Activated T-cell treated with anti-CD3 and anti-CD28 coated beads for 48 hours (primary cell): Measurements from ENCODE around the gene MPZL3.

Experiments
- DNase-seq: peaks from one replicate; pipeline ENCODE4 v3.0.0-alpha.2; 2020; ENCODE audit warnings: low read depth

MPZL3 gene

DNA sequence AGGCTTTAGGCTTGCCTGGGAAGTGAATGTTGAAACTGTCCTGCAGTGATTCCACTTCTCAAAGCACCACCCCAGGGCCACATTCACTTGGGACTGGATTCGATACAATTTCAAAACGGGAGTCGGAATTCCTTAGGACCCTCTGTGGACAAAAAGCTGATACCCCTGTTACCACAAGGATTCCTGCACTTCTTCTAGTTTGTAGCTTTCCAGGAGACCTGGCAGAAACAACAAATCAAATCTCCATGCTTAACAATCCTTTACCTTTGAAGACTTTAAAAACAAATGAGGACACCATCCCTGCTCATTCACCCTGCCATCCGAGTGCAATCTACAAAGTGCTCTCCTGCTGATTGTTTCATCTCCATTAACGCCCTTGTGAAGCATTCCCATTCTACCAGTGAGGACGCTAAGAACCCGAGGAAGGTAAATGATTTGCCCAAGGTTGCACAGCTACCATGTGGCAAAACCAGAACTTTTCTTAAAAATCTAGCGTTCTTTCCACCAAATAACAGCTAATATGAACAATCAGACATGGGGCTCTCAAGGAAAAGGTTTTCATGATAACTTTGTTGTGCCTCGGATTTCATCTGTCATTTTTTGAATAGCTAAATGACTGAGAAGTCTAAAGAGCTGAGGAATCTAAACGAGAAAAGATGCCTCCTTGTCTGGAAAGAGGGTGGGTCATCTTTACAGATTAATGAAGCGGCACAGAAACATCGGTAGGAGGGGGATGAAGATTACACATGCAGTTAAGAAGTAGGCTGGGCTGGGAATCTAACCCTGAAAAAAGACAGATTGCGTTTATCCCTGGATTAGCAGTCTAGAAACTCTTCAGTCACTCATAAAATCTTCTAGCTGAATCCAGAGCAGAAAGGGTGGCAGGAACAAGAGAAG lies 12.7 kb upstream of the MPZL3 start:
- no peak for DNase-seq

DNA sequence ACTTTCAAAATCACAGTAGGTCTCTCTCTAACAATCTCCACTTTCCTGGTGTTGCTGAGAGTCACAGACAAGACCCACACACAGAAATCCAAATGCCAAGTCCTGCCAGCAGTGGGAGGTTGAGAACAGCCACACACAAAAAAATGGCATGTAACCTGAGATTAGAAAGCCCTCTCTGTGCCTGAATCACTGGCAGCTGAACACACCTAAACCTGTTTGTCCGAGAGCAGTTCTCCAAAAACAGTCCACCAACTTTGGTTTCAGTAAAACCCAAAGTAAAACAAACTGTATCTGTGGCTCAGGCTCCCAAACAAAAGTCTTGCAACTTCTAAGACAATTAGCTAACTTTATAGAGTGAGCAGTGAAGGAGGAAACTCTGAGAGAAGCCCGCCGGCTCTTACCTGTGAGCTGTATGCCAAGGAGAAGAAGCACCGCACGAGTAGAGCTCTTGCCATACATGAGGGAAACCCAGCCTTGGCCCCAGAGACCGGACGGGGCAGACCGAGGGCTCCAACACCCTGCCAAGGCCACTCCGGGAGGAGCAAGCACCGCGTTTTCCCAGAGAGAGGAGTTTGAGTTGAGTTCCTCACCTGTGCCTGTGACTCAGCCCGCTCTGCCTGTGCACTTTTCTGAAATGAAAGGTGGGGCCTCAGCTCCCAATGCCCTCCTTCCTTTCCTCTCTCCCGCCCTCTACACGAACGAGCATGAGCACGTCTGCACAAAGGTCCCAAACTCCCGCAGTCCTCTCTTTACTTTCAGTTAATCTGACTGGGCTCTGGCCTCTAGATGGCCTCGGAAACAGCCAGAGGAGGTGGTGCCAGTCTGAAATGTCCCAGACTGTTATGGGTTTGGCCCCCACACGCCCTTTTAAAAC lies 11.8 kb upstream of the MPZL3 start, which contains the start of gene MPZL2:
Gene MPZL2, minus strand, starts transcription at position 603 of the 874 bp plus-strand sequence. Its CDS starts 144 bp downstream, at position 459.
- DNase-seq: no peak

GRCh38 chr11:118263112-118263511 lies 10.9 kb upstream of the MPZL3 start:
- no peak for DNase-seq

DNA sequence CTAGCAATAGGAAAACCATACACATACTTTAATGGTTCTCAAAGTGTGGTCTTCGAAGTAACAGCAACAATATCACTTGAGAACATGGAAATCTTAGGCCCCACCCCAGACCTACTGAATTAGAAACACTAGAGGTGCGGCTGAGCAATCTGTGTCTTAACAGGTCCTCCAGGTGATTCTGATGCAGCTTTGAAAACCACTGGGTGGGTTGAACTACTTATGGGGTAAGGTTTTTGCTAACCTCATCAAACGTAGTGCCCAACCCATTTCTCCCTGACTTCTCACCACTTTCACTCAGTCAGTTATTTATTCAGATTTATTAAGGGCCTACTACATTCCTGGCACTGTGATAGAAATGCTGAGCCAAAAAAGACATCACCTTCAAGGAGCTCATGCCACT lies 8.2 kb upstream of the MPZL3 start:
- DNase-seq: no peak

- DNase-seq: no peak
Observed at GRCh38 chr11:118259138-118259537, 7.0 kb upstream of the MPZL3 start.

- no peak for DNase-seq
Observed at GRCh38 chr11:118258410-118258809, 6.2 kb upstream of the MPZL3 start.

GRCh38 chr11:118252688-118253087 lies 523 bp upstream of the MPZL3 start:
- no peak for DNase-seq

GRCh38 chr11:118247041-118247440 lies 5.1 kb downstream of the MPZL3 start:
- no peak for DNase-seq

DNA sequence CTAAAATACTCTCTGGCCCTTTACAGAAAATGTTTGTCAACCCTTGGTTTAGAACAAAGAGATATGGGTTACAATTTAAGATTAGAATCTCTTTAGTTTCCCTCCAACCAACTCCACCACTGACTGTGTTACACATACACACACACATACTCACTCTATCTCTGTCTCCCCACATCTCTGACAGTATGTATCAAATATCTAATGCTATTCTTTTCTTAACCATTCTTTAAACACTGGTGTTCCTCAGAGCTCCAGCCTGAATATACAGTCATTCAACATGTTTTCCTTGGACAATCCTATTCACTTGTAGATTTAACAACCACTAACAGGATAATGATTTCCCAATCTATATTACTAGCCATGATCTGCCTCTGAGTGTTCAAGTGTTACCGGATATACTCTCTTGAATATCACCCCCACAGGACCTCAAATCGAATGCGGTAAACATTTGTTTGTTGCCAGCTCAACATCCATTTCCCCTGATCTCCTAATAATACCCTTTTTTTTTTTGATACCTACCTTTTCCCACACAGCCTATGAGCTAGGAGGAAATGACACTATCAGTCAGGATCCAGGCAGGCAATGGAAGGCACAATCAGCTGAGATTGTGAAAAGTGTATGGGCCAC lies 6.1 kb downstream of the MPZL3 start:
- no peak for DNase-seq

DNA sequence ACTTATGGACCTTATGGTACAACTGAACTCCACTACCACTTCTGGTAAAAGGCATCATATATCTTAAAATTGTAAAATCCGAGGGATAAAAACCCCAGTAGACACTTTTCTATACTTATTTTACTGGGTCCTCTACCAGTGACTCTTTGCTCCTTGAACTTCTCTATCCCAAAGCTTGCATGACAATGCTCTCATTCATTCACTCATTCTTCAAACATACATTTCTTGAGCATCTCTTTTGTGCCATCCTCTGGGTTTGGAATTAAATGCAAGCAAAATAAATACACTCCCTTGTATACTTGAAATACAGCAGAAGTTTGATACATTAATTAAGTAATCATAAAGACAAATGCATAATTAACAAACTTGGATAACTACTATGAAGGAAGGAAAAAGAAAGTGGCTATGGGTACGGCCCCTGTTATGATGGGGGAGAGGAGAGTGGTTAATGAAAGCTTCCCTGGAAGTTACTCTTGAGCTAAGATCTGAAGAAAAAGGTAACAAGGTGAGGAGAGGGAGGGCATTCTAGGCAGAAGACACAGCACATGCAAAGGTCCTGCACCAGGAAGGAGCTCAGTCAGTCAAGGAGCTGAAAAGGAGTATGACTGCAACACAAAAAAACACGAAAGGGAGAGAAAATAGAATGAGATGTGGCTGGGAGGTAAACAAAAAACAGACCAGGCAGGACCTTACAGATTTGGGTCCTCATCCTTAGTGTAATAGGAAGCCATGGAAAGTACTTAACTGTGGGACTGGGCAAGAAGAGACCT lies 8.0 kb downstream of the MPZL3 start:
- DNase-seq: no peak

GRCh38 chr11:118243161-118243560 lies 9.0 kb downstream of the MPZL3 start:
- DNase-seq: no peak

GRCh38 chr11:118241764-118242098 lies 10.4 kb downstream of the MPZL3 start:
- no peak for DNase-seq

- no peak for DNase-seq
Observed at GRCh38 chr11:118240999-118241763, 11.0 kb downstream of the MPZL3 start.

DNA sequence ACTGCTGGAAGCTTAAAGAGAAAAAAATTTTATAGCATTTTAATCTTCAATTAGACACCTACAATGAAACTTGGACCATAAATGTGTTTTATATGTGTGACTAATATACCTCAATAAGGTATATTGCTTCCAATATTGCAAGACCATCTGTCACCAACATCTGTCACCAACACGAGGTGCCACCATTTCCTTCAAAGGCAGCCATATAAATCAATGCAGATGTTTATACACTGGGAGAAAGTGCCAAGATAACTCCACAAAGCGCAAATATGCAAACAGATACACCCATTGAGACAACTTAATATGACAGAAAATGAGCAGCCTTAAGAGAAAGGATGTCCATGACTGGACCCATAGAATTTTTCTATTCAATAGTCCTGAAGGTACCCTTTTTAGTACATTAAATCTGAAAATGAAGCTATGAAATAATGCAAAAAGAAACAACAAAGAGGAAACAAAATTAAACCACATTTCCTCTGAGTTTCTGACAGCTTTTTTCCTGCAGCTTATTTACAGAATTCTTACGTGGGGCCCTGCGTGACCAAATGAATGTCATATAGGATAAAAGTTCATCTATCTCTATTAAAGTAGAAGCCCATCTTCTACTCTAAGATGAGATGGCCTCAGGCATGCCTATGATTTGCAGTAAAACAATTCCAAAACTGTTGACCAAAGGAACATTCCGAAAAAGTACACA lies 12.5 kb downstream of the MPZL3 start:
- no peak for DNase-seq

DNA sequence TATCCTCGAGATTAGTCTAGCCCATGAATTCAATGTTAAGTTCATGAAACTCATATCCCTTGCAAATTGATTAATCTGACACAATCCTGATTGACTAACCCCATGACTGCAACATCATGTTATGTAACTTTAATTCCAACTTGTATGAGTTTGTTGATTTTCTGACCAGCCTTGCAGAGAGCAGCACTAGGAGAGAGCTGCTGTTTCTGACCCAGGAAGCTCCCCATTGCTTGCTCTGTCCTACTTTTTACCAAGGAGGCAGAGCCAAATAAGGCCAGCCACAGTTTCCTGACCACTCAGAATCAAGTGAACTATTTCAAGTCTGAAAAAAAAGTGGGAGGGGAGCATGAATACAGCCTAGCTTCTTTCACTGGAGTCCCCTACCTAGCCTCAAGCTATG lies 13.2 kb downstream of the MPZL3 start:
- no peak for DNase-seq

GRCh38 chr11:118238421-118238820 lies 13.7 kb downstream of the MPZL3 start:
- no peak for DNase-seq

DNA sequence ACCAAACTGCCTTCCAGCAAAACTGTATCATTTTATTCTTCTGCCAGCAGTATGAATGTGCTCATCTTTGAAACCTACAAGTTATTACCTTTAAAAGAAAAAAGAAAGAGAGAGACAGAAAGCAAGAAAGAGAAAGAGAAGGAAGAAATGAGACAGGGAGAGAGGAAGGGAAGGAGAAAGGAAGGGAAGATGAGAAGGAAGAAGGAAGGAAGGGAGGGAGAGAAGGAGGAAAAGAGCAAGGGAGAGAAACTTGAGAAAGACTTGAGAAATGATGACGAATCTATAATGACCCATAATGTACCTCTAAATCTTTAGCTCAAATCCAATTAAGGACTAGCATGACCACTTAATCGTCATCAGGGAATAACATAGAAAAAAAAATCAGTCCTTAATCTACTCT lies 16.0 kb downstream of the MPZL3 start:
- DNase-seq: no peak

GRCh38 chr11:118234833-118235232 lies 17.3 kb downstream of the MPZL3 start:
- DNase-seq: no peak

DNA sequence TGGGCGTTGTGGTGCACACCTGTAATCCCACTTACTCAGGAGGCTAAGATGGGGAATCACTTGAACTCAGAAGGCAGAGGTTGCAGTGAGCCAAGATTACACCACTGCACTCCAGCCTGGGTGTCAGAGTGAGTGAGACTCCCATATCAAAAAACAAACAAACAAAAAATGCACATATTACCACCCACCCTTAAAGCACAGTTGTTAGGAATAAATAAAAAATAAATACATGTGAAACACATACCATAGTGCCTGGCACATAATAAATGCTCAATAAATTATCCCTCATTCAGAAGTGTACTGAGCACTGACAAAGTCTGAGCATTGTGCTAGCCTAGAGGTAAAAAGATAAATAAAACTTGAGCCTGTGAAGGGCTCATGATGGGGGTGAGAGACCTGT lies 18.3 kb downstream of the MPZL3 start:
- DNase-seq: no peak

- DNase-seq: no peak
Observed at GRCh38 chr11:118233377-118233776, 18.8 kb downstream of the MPZL3 start.
